GM18520 (cell line): ENCODE measurements around the gene PCK2.
A peak's percentile ranks its signal among the peaks of the same experiment; 100 is the strongest.
"Not testable (repeated sequence)": the region's sequence is repeated elsewhere in the genome, so short reads cannot be mapped to it uniquely, and the experiment has no call there.

Experiments used
- ATAC-seq: cut with Tn5 transposase; IDR thresholded peaks from one replicate; pipeline ENCODE4 v1.9.1; 2021; ENCODE audit not compliant: unreplicated experiment

Gene PCK2

GRCh38 chr14:24093901-24094840 is at the start of gene PCK2:
TSS of gene PCK2 (plus strand) at chr14:24094311. CDS start at chr14:24094406, 95 bp downstream.
- peak; percentile 40 for ATAC-seq

- ATAC-seq = not testable (repeated sequence)
Observed at GRCh38 chr14:24049002-24049401, 45.1 kb upstream of the PCK2 start.

GRCh38 chr14:24050753-24051152 is 43.4 kb upstream of the PCK2 start:
- ATAC-seq = not testable (repeated sequence)

- no peak for ATAC-seq
Observed at GRCh38 chr14:24051176-24051788, 42.8 kb upstream of the PCK2 start.

GRCh38 chr14:24051789-24052655 is 42.1 kb upstream of the PCK2 start, which contains the start of gene CARMIL3:
TSS of gene CARMIL3 (plus strand) at chr14:24052009. CDS start at chr14:24052154, 145 bp downstream.
- ATAC-seq = peak; percentile 69

GRCh38 chr14:24052656-24053547 is 41.2 kb upstream of the PCK2 start:
- ATAC-seq = no peak

GRCh38 chr14:24053548-24054323 is 40.4 kb upstream of the PCK2 start:
- no peak for ATAC-seq

- ATAC-seq = no peak
Observed at GRCh38 chr14:24054324-24054641, 39.8 kb upstream of the PCK2 start.

- ATAC-seq = no peak
Observed at GRCh38 chr14:24054646-24055045, 39.5 kb upstream of the PCK2 start.

- no peak for ATAC-seq
Observed at GRCh38 chr14:24055971-24056799, 37.9 kb upstream of the PCK2 start.

GRCh38 chr14:24056800-24057184 is 37.3 kb upstream of the PCK2 start:
- ATAC-seq = no peak

- ATAC-seq = no peak
Observed at GRCh38 chr14:24057271-24057670, 36.8 kb upstream of the PCK2 start.

- ATAC-seq = no peak
Observed at GRCh38 chr14:24057867-24058259, 36.2 kb upstream of the PCK2 start.

- ATAC-seq = no peak
Observed at GRCh38 chr14:24058260-24058950, 35.7 kb upstream of the PCK2 start.

- no peak for ATAC-seq
Observed at GRCh38 chr14:24058951-24059475, 35.1 kb upstream of the PCK2 start.

- ATAC-seq = no peak
Observed at GRCh38 chr14:24059841-24060388, 34.2 kb upstream of the PCK2 start.

GRCh38 chr14:24060443-24060842 is 33.7 kb upstream of the PCK2 start:
- ATAC-seq = no peak
